CD4-positive, alpha-beta T cell treated with Interleukin-4 for 1 hour (primary cell): Measurements from ENCODE around the gene AFF3.

Experiments used
- DNase-seq, 2 donors: peaks; one replicate each; pipeline ENCODE4 v3.0.0-alpha.2; 2020 to 2022

AFF3 gene

DNA sequence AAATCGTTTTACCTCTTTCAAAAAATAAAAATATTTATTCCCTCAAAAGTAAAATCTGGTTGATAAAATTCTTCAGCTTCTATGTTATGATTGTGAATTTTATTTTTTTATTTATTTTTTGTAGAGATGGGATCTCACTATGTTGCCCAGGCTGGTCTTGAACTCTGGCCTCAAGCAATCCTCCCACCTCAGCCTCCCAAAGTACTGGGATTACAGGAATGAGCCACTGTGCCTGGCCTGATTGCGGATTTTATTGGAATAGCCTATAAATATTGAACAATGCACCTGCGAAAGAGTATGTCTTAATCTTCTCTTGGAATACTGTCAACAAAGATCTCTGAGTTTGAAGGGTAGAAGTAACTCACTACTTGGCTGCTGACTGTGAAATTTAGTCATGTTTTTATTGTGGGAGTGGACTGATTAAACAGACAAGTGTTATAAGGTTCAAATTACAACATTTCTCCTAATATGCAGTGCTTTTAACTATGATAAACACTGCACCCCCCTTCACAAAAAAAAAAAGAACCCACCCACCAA, 138.0 kb downstream of the AFF3 start:
- DNase-seq: no peak

DNA sequence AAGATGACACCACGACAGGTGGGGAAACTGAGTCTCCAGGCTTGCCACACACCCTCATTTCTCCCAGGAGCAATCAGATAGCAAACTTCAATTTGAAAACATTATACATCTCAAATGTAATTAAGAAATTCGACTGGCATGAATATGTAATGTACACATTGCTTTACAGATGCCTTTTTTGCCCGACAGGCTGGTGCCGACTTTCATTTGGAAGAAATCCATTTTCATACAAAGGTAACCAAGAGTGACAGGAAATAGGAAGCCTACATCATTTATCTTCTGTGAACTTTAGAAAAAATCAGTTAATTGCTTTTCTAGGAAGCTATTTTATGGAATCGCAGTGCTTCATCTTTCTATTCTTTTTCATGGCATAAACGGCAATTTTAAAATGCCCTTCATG, 140.3 kb downstream of the AFF3 start:
- no peak for DNase-seq

DNA sequence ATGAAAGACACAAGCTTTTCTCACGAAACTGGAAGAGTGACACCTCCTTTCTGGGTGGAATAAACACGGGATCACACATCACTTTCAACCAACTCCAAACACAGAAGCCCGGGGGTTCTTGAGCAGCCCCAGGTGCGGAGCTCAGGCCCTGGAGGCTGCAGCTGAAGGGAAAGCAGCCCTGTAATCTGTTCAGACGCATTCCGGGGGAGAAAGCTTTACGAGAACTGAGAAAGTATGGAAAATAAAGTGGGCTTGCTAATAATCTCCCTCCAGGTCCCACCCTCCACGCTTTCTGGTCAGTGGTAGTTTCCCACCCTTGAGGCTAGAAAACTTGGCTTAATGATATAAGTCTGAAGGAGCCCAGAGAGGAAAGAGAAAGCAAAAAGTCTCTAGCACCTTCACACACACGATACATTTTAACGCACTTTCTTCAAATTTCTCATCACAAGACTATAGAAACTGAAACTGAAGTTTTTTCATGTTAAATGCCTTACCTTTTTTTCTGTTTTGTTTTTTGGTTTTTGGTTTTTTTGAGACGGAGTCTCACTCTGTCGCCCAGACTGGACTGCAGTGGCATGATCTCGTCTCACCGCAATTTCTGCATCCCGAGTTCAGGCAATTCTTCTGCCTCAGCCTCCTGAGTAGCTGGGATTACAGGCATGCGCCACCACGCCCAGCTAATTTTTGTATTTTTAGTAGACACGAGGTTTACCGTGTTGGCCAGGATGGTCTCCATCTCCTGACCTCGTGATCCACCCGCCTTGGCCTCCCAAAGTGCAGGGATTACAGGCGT, 141.3 kb downstream of the AFF3 start:
- peak in 1 of 2 donors; percentile 4 for DNase-seq

DNA sequence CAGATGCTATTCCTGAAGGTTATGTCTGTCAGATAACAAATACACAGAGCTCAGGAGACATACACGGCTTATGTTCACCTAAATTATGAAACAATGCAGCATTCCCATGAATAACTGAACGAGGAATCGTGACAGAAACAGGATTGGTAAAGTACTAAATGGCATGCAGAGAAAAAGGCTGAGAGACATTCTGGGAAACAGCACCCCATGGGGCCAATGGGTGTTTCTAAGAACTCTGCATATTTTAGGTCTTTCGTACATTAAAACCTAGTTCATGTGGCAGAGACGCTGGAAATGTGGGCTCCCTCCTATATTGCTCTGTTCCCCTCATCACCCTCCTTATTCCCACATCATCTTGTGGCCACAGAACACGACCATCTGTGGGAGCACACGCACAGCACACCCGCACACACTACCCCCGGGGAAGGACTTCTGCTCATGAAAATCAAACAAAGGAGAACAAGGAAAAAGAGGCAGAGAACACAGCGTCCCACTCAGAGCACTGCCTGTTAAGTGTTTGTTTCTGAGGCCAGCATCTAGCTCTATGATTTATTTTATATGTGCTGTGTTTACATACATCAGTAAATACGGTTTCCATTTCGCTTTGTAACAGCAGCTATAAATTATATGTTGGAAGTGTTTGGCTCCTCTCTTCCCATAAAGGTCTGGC, 143.6 kb downstream of the AFF3 start:
- no peak for DNase-seq

DNA sequence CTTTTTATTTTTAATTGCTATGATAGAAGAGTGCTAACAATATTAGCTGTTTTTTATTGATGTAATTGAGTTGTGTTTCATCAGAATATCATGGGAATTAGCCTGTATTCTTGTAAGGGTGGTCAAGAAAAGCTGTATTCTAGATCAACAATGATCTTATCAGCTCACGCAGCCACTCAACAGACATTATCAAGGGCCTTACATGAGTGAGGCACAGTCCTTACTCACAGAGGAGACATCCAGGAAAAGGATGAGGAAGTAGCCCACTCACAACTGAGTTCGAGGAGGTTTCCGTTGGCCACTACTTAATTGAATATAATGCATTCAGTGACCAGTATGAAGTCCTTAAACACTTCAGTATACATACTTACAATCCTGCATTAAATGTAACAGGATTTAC, 152.5 kb downstream of the AFF3 start:
- DNase-seq: no peak

DNA sequence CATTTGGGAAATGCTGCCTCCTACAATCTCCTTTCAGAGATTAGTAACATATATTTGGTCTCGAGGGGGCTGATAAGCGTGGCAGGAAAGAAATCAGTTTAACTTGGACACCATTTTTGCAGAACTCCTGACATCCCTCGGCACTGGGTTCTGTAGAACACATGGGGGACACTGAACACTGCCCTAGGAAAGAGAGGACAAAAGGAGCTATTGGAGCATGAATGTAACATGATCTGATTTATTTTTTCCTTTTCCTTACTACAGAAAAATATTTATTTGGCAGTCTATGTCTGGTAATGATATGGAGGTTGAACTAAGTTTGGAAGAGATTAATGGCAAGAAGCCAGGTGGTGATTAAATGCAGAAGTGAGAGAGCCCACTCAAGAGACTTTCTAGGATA, 153.8 kb downstream of the AFF3 start:
- DNase-seq: no peak

DNA sequence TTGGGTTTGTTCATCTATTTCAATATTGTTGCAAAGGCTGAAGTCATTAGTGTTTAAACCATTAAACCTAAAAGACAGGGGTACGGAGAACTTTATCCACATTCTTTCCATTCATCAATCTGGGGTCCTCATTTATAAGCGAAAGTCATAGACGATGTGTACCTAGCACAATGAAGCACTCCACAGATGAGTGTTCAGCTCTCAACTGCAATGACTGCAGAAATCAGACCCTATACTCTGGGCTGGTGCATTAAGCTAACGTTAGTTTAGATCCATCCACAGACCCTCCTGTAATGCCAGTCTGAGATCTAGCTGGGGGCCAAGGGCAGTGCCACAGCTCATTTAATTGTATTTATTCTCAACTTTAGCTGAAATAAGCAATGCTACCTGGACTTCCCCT, 155.2 kb downstream of the AFF3 start:
- no peak for DNase-seq

DNA sequence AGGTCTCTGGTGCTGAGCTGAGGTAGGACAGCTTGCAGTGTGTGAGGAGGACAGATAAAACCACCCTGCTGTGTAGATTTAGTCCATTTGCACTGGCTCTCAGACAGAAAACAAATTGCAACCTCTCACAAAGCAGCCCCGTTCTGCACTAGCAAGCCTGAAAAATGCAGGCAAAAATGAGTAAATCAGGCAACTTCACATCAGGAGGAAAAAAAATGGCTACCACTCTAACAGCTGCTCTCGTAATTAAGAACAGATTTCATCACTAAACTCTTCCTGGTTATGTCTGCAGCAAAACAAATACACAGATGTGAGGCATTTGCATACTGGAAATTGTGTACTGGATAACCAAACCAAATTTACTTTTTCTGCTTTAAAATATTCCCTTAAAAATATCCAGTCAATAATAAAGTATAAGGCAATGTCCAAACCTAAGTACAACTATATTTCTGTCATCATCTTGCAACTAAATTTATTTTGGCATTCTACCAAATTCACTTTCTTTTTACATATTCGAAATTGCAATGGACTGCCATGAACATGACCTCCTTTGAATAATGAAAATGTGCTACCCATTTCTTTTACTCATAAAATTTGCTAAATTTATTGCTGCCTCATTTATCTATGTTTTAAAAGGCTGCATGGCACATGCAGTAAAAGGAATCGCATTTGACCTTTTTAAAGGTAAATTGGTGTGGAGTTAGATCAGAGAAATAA, 157.4 kb downstream of the AFF3 start:
- DNase-seq: no peak

DNA sequence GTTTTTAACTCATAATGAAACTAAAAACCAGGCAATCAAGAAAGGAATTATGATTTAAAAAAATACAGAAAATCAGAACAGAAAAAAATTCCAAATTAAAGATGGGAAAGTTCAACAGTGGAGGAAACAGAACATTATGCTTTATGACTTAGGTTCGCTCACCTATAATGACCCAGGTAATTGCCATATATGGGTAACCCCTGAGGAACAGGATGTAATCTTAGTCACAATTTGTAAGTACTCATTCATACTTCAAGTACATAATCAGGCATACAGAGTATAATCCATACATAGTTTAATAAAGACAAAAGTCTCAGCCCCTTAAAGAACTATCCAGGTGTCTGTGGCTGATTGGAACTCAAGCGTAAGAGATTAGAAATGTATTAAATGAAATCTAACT, 159.6 kb downstream of the AFF3 start:
- DNase-seq: no peak

DNA sequence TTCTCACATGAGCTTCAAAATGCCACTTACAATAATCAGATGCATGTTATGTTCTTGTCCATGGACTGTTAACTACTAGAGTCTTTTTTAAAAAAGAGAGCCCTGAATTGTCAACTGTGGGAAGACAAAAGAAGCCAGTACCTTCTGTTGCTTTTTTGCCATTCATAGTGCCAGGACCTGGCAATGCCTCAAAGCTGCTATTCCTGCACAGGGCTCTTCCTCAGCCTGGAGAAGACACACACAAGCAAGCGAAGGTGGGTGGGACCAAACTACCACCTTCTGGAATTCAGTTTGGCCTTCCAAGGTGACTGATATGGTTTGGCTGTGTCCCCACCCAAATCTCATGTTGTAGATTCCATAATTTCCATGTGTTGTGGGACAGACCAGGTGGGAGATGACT, 160.6 kb downstream of the AFF3 start:
- no peak for DNase-seq

DNA sequence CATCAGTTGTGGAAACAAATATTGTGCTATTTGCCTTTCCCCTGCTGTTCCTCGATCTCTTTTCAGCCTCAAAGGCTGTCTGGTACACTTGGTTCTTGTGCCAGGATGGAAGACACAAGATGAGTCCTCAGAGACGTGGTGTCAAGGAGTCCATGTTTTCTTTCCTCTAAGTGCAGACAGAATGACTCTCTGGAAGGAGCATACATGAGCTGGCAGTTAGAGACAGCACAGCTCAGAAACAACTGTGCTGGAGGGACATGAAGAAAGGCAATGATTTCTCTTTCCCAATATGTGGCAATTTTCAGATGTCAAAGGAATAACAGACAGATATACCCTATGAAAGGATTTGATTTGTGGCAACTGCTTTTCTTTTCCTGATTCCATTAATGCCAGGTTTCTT, 162.2 kb downstream of the AFF3 start:
- no peak for DNase-seq

DNA sequence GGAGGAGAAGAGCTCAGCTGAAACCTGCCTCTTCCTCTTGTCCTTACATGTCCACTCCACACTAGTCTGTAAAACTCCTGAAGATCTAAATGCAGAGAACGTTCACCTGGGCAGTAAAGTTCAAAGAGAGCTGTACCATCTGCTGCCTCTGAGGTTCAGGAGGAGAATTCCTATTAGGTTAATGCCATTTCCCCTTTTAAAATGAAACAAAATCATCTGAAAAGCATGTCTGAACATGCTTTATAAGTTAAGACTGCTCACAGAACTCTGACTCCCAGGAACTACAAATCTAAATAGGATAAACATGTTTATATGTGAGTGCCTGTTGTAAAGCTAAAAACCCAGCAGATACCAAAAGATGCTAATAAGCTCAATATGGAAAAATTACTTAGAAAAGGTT, 164.4 kb downstream of the AFF3 start:
- DNase-seq: no peak

DNA sequence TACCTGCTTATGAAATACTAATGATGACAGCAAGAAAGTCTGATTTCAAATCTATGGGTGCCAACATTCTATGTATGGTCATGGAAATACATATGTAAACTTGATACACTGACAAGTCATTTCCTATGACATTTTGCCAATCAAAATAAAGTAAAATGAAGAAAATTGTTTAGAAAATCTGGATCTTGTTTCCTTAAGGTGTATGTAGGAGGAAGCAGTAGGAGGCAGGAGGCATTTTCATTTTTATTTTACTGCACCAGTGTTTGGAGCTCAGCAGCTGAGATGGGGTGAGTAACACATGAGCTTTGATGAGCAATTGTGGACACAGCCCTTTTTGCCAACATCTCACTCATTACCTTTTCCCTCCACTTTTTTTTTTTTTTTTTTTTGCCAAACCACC, 167.0 kb downstream of the AFF3 start:
- no peak for DNase-seq

DNA sequence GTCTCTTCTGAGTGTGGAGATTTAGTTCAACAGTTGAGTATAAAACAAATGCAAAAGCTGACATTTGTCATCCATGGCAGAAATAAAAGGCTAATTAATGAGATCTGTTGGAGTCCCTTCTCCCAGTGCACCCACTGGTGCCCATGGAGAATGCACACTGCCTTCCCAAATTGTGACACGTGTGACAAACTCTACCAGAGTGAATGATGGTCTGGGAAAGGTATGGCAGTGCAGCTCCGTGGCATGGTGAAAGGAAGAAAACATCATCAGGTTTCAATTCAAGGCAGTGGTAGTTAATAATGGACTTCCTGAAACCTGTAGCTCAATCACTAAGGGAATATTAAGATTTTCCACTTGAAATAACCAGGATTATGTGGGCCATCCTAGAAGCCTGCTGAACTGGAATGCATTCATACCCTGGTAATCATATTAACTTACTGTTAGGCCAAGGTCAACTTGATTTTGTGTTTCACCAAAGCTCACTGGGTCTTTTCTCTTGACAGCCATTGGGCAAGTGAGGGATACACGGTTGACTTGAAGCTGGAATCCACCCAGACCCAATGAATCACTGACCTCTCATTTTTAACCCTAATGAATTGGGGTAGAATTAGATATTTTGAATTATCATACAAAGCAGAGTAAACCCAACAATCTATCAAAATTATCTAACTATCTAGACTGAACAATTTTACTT, 167.6 kb downstream of the AFF3 start:
- no peak for DNase-seq

DNA sequence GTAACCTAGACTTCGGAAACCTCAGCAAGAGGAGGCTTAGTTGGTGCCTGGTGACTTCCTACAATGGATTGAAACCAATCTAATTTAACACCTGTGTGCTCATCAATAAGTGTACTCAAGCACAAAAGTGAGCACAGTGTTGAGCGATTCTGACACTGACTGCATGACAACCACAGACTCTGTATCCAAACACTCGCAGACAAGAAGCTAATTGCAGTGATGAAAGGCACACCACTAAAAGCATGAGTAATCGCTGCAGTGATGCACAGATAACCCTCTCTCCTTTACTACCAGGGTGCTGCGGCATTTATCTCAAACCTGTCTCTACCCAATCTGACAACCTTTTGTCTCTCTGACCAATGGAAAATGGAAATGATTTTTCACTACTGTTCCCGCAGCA, 168.1 kb downstream of the AFF3 start:
- no peak for DNase-seq

DNA sequence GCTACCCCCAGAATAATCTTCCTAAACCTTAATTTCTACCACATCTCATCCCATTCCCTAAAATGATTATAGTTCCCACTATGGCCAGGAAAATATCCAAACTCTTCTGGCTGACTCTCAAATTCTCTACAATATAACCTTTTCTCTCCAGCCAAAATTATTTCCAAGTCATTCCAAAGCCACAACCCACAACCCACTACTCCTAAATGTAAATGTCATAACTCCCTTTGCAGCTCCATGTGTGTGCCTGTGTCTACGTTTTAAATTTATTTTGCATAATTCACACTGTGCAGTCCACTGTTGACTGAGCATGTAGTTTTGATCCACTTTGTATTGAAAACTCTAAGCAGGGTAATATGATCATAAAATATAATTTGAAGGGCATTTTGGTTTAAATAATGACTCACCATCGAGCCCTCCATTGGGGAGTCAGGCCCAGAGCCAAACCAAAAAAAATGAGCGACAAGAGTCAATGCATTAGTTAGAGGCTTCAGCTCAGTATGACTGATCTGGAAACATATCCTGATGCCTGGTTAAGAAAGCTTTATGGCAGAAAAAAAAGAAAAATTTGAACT, 171.0 kb downstream of the AFF3 start:
- DNase-seq: no peak

DNA sequence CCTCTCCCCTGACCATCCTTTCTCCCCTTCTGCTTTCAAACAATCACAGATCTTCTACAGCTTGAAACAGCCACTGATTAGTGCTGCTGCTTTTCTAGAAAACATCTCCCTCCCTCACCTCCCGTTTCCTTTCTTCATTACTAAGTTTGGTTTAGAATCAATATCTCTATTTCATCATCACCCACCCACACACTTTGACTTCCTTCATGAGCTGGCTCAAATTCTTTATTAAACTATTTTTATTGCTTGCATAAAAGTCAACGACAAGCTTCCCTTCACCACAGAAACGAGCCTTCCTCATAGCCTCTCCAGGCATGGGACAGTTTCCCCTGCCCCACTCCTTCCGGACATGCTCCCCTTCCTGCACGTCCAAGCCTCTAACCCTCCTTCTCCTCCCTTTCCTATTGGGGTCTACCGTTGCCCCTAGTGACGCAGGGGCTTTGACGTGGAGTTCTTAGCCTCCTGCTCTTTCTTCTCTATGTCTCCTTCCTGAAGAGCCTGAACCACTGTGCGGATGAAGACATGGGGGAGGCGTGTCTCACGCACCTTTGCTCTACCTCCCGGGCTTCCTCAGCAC, 172.0 kb downstream of the AFF3 start:
- DNase-seq: no peak

DNA sequence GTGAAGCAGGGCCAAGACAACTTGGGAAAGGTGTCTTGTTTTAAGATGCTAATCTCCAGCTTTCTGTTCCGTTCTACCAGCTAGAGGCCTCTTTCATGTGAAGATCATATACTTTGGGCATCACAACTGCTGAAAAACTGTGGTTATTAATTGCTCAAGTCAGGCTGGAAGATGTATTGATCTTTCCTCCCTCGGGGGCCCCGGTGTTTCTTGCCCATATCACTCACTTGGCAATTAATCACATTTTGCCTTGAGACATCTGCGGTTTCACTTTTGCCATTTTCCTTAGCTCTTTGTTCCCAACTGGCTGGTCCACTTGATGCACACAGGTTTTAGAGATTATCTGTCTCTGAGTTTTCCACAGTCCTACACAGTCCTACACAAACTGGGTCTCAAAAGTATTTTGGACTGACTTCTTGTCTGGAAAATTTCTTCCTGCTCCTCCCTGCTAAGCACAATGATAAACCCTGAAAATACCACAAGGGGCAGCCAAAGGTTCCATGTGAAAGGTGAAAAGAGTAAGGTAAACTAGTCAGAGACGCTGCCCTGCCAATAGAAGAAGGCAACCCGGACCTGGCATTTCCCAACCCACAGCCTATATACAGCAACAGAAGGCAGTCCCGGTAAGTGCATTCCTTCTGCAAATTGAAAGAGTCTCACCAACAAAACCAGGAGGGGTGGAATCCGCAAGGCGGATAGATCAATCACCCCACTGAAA, 181.0 kb downstream of the AFF3 start:
- DNase-seq: no peak

DNA sequence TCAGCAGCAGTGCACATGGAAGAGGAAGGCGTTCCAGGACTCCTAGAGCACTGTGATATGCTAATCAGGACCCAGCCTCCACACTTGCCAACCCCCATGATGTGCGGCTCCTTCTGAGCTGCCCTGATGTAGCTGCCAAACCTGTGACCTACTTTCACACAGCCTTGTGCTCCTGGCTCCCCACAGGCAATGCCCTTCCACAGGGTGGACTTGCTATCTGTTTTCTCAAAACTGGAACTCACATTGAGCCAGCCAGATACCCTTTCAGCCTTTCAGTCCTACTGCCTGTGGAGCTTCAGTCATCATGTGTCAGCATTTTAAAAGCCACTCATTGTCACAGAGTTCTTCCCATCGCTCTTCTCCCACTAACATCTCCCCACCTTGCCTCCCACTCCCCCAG, 181.6 kb downstream of the AFF3 start:
- DNase-seq: no peak

DNA sequence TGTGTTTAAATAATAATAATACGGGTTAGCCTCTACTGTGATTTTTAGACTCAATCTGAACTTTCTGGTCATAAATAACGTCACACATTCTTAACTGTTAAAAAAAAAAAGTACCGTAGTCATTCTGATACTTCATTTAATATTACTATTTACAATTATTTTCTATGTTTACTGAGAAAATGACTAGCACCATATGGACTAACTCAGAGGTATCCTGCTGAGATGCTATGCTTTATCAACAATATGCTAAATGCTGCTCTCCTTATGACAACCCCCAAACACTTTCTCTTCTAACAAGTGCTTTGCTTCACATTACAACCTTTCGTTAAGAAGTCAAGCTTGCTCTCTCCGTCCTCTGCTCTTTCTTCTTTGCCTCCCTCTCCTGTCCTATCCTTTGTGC, 182.1 kb downstream of the AFF3 start:
- no peak for DNase-seq

DNA sequence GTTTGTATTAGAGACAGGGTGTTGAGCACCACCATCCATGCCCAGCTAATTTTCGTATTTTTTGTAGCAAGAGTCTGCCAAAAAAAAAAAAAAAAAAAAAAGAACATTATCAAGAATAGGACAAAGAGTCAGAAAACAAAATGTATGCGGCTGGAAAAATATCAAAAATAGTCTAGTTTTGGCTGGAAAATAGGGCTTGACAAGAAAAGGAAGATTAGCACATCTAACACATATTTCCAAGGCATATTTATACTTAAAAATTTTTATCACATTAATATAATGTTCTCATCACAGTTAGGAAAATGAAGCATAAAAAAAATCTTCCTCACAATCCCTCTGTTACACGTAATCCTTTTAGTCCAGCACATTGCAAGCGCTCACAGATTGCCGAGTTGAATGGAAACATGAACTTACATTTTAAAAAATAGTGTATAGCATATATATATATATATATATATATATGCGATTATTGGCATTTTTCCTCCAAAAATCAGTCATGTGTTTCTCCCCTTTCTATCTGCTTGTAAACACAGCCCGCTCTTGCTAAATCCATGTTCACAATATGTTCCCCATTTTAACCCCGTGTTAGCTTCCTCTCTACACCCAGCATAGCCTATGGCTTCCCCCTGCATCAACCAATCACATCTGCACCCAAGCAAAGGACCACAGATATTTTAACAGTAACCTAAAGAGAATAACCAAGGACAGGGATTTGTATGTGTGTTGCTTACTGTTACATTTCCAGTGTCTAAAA, 183.0 kb downstream of the AFF3 start:
- no peak for DNase-seq
